ENCODE measurements around the gene SPATA13.

DNA sequence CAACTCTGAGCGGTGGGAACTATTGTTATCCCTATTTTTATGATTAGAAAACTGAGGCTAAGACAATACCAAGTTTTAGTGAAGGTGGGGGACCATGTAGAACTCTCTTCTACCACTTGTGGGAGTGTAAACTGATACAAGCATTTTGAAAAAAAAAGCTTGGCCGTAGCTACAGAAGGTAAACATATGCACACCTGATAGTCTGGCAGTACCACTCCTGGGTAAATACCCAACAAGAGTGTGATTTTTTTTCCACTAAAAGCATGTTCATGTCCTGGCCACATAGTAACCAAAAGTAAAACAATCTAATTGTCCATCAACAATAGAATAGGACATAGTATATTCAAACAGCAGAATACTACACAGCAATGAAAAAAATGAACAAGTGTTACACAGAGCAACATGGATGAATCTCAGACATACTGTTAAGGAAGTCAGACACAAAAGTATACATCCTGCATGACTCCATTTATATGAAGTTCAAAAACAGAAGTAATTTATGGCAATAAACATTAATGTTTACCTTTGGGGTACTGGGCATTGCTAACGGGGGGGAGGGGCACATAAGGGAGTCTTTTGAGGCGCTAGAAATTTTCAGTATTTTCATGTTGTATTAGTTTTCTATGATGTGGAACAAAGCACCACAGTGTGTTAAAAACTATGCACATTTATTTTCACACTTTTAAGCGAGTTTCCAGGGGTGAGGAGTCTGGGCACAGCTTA lies 6.4 kb upstream of the SPATA13 start:
- TF ChIP-seq, protein P1, sequence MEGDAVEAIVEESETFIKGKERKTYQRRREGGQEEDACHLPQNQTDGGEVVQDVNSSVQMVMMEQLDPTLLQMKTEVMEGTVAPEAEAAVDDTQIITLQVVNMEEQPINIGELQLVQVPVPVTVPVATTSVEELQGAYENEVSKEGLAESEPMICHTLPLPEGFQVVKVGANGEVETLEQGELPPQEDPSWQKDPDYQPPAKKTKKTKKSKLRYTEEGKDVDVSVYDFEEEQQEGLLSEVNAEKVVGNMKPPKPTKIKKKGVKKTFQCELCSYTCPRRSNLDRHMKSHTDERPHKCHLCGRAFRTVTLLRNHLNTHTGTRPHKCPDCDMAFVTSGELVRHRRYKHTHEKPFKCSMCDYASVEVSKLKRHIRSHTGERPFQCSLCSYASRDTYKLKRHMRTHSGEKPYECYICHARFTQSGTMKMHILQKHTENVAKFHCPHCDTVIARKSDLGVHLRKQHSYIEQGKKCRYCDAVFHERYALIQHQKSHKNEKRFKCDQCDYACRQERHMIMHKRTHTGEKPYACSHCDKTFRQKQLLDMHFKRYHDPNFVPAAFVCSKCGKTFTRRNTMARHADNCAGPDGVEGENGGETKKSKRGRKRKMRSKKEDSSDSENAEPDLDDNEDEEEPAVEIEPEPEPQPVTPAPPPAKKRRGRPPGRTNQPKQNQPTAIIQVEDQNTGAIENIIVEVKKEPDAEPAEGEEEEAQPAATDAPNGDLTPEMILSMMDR (IDR thresholded peaks at IDR 0.05) = no peak
- TF ChIP-seq POLR2AphosphoS5 (IDR thresholded peaks at IDR 0.05) (no peak), EP300 (IDR thresholded peaks at IDR 0.05) (no peak), POLR2A (IDR thresholded peaks at IDR 0.05) (no peak)
